Regular cardiac myocyte (primary cell): ENCODE results near the gene JMJD8. TPM values are rescaled to one million over a fixed set of nuclear protein-coding genes. Genes with fewer than 3 reads are reported as not detected.

Experiments
- total RNA-seq: library from RNA; depleted of rRNA; stranded (reverse); fragments of >200 nt; gene quantifications from 2 replicates; pipeline ENCODE4 v1.2.3, GENCODE V29; 2014

JMJD8 gene, protein sequence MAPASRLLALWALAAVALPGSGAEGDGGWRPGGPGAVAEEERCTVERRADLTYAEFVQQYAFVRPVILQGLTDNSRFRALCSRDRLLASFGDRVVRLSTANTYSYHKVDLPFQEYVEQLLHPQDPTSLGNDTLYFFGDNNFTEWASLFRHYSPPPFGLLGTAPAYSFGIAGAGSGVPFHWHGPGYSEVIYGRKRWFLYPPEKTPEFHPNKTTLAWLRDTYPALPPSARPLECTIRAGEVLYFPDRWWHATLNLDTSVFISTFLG
- total RNA-seq = 23.6 and 28.2 TPM in 2 replicates

GRCh38 chr16:684071-684794 lies at the start of gene JMJD8:
Gene JMJD8, minus strand, starts transcription at chr16:684334. Its CDS starts 15 bp downstream, at chr16:684319.

GRCh38 chr16:726438-727290 lies 42.5 kb upstream of the JMJD8 start, which contains the start of the genes CCDC78 and HAGHL:
Gene CCDC78, minus strand, starts transcription at chr16:726443. Its CDS starts 76 bp downstream, at chr16:726367.
Gene HAGHL, plus strand, starts transcription at chr16:727106. Its CDS starts 404 bp downstream, at chr16:727510.

GRCh38 chr16:720990-721764 lies 37.0 kb upstream of the JMJD8 start, which contains the start of gene ANTKMT:
Gene ANTKMT, plus strand, starts transcription at chr16:721146. Its CDS starts 129 bp downstream, at chr16:721275.

DNA sequence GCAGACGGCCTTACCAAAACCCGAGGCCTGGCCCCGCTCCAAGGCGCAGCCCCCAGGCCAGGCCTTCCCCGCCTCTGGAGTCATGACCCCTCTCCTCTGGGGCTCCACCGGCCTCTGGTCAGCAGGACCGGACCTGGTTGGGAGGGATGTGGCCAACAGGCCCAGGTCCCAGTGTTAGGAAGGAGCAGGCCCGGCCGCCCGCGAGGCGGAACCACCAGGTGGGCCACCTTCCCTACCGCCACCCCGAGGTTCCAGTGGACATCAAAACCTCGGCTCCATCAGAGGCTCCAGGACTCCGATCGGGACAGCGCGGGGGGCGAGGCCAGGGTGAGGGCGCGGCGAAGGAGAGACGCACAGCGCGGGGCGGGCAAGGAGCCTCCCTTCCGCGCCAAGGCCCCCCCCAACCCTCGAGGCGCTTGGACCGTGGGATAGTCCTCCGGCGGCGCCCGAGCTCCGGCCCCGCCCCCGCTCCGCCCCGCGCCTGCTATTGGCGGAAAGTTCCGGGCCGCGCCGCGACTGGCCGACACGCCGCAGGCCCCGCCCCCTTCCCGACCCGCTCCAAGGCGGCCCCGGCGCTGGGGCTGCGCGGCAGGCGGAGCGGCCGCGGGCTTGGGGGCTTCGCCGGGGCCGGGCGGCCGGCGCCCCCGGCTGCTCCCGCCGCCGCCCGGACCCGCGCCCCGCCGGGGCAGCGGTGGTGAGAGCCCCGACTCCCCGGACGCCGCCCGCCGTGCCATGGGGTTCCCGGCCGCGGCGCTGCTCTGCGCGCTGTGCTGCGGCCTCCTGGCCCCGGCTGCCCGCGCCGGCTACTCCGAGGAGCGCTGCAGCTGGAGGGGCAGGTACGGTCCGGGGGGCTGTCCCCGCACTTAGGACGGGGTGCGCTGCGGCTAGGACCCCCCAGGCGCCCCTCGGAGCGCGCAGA lies 30.7 kb upstream of the JMJD8 start, which contains the start of gene METRN:
Gene METRN, plus strand, starts transcription at position 561 of the 919 bp plus-strand sequence. Its CDS starts 172 bp downstream, at position 733.

GRCh38 chr16:705431-706188 lies 21.5 kb upstream of the JMJD8 start, which contains the start of gene FBXL16:
Gene FBXL16, minus strand, starts transcription at chr16:705801. Its CDS starts 8,396 bp downstream, at chr16:697405.

DNA sequence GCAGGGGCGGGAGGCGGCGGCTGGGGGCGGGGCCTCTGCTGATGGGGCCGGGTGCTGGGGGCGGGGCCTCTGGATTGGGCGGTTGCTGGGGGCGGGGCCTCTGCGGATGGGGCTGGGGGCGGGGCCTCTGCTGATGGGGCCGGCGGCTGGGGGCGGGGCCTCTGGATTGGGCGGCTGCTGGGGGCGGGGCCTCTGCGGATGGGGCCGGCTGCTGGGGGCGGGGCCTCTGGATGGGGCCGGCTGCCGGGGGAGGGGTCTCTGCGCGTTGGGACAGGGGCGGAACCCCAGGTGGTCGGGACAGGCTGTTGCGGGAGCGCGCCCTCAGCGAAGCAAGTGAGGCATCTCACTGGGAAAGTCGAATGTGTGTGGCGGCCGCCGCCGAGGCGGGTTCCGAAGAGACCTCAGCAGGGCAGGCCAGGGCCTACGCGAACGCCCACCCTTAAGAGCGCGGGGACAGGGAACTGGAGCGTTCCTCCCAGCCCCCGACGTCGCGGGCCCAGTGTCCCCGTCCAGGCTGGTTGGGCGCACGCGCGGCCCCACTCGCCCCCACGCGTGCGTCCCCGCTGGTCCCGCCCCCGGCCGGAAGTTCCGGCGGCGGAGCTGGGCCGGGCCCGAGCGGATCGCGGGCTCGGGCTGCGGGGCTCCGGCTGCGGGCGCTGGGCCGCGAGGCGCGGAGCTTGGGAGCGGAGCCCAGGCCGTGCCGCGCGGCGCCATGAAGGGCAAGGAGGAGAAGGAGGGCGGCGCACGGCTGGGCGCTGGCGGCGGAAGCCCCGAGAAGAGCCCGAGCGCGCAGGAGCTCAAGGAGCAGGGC lies 4.1 kb downstream of the JMJD8 start, which contains the start of gene STUB1:
Gene STUB1, plus strand, starts transcription at position 597 of the 811 bp plus-strand sequence. Its CDS starts 116 bp downstream, at position 713.

DNA sequence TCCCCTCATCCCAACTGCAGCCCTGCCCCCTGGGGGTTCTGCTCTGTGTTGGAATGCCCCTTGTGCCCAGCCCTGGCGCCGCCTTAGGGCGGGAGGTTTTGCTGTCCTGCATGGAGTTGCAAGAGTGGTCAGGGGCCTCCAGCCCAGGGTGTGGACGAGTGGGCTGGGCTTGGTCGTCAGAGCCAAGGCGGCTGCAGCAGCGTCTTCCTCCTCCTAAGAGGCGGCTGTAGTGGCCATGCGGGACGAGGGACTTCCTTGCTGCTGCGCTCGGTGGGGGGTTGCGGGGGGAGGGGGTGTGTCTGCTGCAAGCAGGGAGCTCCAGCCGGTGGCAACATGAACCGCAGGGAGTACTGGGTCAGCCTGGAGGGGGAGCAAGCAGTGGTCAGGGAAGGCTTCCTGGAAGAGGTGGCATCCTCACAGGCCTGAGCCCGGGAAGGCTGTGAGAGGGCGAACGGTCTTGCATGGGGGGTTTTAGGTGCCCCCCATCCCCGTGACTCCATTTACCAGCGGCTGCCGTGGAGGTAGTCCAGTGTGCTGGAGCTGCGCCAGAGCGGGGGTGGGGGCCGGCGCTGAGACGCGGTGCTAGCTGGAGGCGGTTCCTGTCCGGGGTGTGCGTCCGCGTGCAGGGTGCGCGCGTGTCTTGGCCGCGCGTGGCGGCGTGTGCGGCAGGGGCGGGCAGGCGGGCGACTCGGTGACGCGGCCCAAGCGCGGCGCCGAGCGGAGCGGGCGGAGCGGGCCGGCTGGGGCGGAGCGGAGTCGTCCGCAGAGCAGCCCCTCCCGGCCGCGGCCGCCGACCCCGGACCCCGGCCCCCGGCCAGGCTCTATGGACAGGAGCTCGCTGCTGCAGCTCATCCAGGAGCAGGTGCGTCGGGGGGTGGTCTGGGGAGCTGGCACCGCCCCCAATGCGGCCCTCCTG lies 8.9 kb downstream of the JMJD8 start, which contains the start of gene RHBDL1:
Gene RHBDL1, plus strand, starts transcription at position 704 of the 916 bp plus-strand sequence. Its CDS starts 120 bp downstream, at position 824.

GRCh38 chr16:667780-668518 lies 16.2 kb downstream of the JMJD8 start, which contains the start of gene RHOT2:
Gene RHOT2, plus strand, starts transcription at chr16:668132. Its CDS starts 68 bp downstream, at chr16:668200.

DNA sequence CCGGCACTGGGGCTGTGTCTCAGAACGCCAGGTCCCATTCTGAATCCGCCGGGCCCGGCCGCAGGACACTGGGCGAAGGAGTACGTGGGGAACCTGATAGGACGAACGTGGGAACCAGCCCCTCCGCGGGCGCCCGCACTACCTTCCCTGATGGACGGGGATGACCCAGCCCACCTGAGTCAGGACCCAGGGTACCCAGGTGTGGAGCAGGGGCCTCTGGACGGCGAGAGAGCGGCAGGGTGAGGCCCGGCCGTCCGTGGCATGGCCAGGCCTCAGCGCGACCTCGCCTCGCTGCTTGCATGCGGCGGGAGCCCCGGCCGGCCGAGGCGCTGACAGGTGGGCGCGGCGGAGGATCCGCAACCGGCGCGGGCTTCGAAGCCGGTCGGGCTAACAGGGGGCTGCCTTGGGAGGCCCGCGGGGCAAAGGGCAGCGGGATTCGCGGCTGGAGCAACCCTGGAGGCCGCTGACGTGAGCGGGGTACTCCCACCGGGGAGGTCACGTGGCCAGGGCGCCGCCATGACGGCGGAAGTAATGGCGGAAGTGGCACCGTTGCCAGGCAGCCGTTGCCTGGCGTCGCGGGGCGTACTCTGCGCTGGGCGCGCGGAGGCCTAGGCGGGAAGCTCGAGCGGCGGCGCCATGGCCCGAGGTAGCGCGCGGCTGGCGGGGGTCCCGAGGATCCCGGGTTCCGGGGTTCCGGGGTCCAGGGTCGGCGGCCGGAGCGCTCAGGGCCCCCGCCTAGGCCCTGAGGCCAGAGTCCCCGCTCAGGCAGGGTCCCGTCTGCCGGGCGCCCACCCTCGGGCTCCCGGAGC lies 35.1 kb downstream of the JMJD8 start, which contains the start of gene WDR90:
Gene WDR90, plus strand, starts transcription at position 585 of the 809 bp plus-strand sequence. Its CDS starts 52 bp downstream, at position 637.

GRCh38 chr16:641326-642188 lies 42.6 kb downstream of the JMJD8 start, which contains the start of gene MCRIP2:
Gene MCRIP2, plus strand, starts transcription at chr16:641828. Its CDS starts 164 bp downstream, at chr16:641992.

DNA sequence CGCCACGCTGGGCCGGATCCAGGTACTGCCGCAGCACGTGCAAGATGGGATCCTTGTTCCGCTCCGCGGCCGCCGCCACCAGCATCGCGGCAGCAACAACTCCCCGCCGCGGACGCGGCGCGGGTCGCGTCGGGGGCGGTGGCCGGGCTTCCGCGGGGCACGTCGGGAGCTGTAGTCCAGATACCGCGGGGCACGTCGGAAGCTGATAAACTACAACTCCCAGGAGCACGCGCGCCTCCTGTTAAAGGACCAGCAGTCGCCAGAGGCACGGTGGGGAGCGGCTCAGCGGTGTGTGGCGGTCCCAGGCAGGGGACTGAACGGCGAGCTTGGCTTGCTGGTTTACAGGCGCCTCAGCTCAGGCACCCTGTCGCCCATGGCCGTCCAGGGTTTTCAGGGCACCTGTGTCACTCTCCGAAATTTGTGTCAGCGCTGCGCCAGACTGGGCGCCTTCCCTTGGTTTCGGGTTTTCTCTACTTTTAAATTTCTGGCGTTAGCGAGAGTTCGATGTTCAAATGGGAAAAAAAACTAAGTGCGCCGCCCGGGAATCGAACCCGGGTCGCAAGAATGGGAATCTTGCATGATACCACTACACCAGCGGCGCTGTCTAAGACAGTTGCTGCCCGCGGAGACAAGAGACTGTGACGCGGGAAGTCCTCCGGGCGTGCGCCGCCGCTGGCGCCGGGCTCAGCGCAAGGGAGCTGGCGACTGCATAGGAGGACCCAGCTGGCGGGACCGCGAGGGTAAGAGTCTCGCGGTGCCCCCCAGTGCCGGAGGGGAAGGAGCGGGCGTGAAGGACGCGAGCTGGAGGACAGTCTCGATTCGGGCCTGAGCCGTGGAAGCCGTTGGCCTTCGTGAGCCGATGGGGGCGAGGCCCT lies 47.7 kb downstream of the JMJD8 start, which contains the start of gene METTL26:
Gene METTL26, minus strand, starts transcription at position 100 of the 875 bp plus-strand sequence. Its CDS starts 15 bp downstream, at position 85.

